Measurements from ENCODE around the gene SOX13. TPM values are rescaled to one million over a fixed set of nuclear protein-coding genes. Genes with fewer than 3 reads are reported as not detected.

SOX13 gene
- total RNA-seq, 1 experiment from 2014 or later: 35.6 TPM

DNA sequence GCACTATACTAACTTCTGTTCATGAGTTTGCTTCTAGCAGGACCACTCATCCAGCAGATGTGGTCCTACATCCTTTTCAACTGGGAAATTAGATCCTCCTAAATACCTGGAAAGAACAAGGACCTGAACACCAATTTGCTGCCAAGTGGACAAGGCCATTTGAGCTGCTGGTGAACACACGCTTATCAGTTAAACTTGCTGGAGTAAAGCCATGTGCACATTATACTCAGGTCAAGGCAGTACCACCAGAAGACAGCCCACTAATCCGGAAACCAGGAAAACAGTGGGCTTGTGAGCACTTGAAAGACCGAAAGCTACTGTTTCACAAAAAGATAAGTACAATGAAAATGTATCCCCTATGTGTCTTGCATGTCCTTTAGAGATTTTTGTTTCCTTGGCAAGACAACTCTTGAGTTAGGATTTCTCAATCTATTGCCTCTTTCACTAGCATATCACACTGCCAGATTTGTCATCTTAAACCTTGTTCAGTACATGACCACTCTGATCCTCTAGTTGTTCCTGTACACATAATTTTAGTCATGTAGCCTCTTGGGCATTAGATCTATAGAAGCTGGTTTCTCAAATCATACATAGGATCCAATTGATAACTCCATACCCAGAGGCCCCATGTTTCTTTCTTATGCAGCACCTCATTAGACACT, 97.7 kb downstream of the SOX13 start (continued):
- TF ChIP-seq TCF7L2 (IDR thresholded peaks at IDR 0.05; ENCODE audit: borderline replicate concordance, extremely low read depth, insufficient read depth, insufficient read length) (no peak), SIN3A (IDR thresholded peaks at IDR 0.05; ENCODE audit: low read depth) (no peak), POLR2A (IDR thresholded peaks at IDR 0.05; ENCODE audit: borderline replicate concordance, extremely low read depth, insufficient read depth, insufficient read length) (no peak)

DNA sequence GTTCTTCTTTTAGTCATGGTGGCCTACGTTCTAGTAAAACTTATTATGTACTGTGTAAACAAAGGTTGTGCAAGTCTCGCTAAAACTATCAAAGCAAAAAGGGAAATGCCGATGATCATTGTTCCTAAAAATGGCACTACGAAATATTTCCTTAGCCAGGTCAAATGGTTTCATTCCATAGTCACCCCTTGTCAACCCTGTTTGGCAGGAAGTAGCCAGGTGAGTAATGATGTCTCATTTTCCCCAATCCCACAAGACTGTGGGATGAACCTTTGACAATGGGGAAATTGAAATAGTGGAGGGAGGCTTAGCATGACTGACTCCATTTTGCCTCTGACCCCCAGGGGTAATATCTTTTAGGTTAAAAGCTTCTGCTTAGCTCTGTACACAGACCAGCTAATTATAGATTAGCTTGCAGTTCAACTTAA, 98.8 kb downstream of the SOX13 start:
- H3K27ac ChIP-seq (ENCODE audit: low read depth, low read length): peak overlapping the region; percentile 1; the same call in 1 of the 2 replicates
- peak overlapping the region; percentile 24 for H2AFZ ChIP-seq (ENCODE audit: low read depth, low read length, poor library complexity, severe bottlenecking)
- ATAC-seq (peak; percentile 80), DNase-seq (ENCODE audit: low read depth, low spot score) (peak; percentile 81)
- POLR2A ChIA-PET: interaction anchor here (0.6 kb wide), 1 partner anchor 40 kb away, joined by 3 read pairs; no protein-coding TSS in a partner anchor
- intact Hi-C loops (cut with micrococcal nuclease): no loop called here
- no peak overlapping the region for H3K9ac ChIP-seq (ENCODE audit: low read length)
- peaks cover 10 to 59% of the 10 kb centered on the region in 2 experiments; a peak in 3 of 4 replicates for H3K4me1 ChIP-seq (ENCODE audit: control insufficient read depth in 1 of 2, insufficient read depth in 2 of 2, low read length in 2 of 2)
- peaks cover 4 to 13% of the 10 kb centered on the region in 2 experiments; a peak in 1 of 4 replicates for H3K9me3 ChIP-seq (ENCODE audit: control insufficient read depth in 1 of 2, insufficient read depth in 1 of 2, low read depth in 1 of 2, low read length in 2 of 2)
- no peaks in the 10 kb centered on the region for H4K20me1 ChIP-seq (ENCODE audit: insufficient read depth)
- H3K36me3 ChIP-seq (ENCODE audit: control insufficient read depth in 1 of 2, insufficient read depth in 2 of 2, low read length in 2 of 2): no peaks in the 10 kb centered on the region
- BruUV-seq (replicated peaks): no TSS peak
- peak overlapping the region in 1 of 2 experiments; percentile 8; a peak in 1 of 4 replicates for H3K4me3 ChIP-seq (replicated peaks in 1 of 2; ENCODE audit: low read depth in 1 of 2, low read length in 2 of 2)
- CTCF ChIA-PET: interaction anchor here (1.3 to 3.2 kb wide), 2 partner anchors 10 to 20 kb away, joined by 4 to 15 read pairs; no protein-coding TSS in a partner anchor
- no peaks in the 10 kb centered on the region for H3K9me2 ChIP-seq (ENCODE audit: insufficient read depth)
- H3K27me3 ChIP-seq (ENCODE audit: insufficient read depth, low read length): no peaks in the 10 kb centered on the region
- RAD21 ChIA-PET (ENCODE audit: low non-redundant PET in 1 of 2, low total read pairs in 2 of 2, uncharacterized antibody in 2 of 2, unreplicated experiment in 2 of 2): no interaction called here
- peak overlapping the region; percentile 53 for H3K4me2 ChIP-seq (ENCODE audit: low read length)
- H3K79me2 ChIP-seq (ENCODE audit: insufficient read depth, low read length): no peaks in the 10 kb centered on the region
- TF ChIP-seq, protein P1, sequence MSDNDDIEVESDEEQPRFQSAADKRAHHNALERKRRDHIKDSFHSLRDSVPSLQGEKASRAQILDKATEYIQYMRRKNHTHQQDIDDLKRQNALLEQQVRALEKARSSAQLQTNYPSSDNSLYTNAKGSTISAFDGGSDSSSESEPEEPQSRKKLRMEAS (IDR thresholded peaks at IDR 0.05): peak; percentile 83
- TF ChIP-seq EGR1 (IDR thresholded peaks at IDR 0.05; ENCODE audit: low read depth): no peak; the same call in 1 of the 2 replicates
- no peak for TF ChIP-seq ZNF274 (IDR thresholded peaks at IDR 0.05; ENCODE audit: low read depth, low read length)
- TF ChIP-seq EZH2 (IDR thresholded peaks at IDR 0.05): no peak
- peak; percentile 90 for TF ChIP-seq SRF (IDR thresholded peaks at IDR 0.05; ENCODE audit: low read depth)
- TF ChIP-seq JUND (IDR thresholded peaks at IDR 0.05): peak; percentile 97
- TF ChIP-seq ELF1 (IDR thresholded peaks at IDR 0.05; ENCODE audit: borderline replicate concordance, low read depth): no peak; the same call in 1 of the 2 replicates
- TF ChIP-seq, protein P2, sequence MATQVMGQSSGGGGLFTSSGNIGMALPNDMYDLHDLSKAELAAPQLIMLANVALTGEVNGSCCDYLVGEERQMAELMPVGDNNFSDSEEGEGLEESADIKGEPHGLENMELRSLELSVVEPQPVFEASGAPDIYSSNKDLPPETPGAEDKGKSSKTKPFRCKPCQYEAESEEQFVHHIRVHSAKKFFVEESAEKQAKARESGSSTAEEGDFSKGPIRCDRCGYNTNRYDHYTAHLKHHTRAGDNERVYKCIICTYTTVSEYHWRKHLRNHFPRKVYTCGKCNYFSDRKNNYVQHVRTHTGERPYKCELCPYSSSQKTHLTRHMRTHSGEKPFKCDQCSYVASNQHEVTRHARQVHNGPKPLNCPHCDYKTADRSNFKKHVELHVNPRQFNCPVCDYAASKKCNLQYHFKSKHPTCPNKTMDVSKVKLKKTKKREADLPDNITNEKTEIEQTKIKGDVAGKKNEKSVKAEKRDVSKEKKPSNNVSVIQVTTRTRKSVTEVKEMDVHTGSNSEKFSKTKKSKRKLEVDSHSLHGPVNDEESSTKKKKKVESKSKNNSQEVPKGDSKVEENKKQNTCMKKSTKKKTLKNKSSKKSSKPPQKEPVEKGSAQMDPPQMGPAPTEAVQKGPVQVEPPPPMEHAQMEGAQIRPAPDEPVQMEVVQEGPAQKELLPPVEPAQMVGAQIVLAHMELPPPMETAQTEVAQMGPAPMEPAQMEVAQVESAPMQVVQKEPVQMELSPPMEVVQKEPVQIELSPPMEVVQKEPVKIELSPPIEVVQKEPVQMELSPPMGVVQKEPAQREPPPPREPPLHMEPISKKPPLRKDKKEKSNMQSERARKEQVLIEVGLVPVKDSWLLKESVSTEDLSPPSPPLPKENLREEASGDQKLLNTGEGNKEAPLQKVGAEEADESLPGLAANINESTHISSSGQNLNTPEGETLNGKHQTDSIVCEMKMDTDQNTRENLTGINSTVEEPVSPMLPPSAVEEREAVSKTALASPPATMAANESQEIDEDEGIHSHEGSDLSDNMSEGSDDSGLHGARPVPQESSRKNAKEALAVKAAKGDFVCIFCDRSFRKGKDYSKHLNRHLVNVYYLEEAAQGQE (IDR thresholded peaks at IDR 0.05; ENCODE audit: low read depth): no peak
- TF ChIP-seq SIN3A (IDR thresholded peaks at IDR 0.05; ENCODE audit: low read depth): peak; percentile 95
- TF ChIP-seq, protein P3, sequence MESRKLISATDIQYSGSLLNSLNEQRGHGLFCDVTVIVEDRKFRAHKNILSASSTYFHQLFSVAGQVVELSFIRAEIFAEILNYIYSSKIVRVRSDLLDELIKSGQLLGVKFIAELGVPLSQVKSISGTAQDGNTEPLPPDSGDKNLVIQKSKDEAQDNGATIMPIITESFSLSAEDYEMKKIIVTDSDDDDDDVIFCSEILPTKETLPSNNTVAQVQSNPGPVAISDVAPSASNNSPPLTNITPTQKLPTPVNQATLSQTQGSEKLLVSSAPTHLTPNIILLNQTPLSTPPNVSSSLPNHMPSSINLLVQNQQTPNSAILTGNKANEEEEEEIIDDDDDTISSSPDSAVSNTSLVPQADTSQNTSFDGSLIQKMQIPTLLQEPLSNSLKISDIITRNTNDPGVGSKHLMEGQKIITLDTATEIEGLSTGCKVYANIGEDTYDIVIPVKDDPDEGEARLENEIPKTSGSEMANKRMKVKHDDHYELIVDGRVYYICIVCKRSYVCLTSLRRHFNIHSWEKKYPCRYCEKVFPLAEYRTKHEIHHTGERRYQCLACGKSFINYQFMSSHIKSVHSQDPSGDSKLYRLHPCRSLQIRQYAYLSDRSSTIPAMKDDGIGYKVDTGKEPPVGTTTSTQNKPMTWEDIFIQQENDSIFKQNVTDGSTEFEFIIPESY (IDR thresholded peaks at IDR 0.05; ENCODE audit: extremely low read depth, insufficient replicate concordance, low read length): peak; percentile 68
- peak; percentile 72 for TF ChIP-seq POLR2AphosphoS5 (IDR thresholded peaks at IDR 0.05; ENCODE audit: low read depth, low read length)
- TF ChIP-seq FOSL1 (IDR thresholded peaks at IDR 0.05; ENCODE audit: low read depth): peak; percentile 98
- TF ChIP-seq YY1 (IDR thresholded peaks at IDR 0.05; ENCODE audit: extremely low read depth, insufficient replicate concordance, low read depth, low read length): peak; percentile 88
- TF ChIP-seq CEBPB (IDR thresholded peaks at IDR 0.05; ENCODE audit: low read depth): peak; percentile 99
- peak; percentile 99 for TF ChIP-seq SP1 (IDR thresholded peaks at IDR 0.05; ENCODE audit: low read depth)
- TF ChIP-seq, protein P4, sequence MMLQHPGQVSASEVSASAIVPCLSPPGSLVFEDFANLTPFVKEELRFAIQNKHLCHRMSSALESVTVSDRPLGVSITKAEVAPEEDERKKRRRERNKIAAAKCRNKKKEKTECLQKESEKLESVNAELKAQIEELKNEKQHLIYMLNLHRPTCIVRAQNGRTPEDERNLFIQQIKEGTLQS (IDR thresholded peaks at IDR 0.05): no peak
- no peak for TF ChIP-seq ZFX (IDR thresholded peaks at IDR 0.05)
- peak; percentile 39 for TF ChIP-seq RAD21 (IDR thresholded peaks at IDR 0.05; ENCODE audit: low read depth)
- TF ChIP-seq CBX3 (IDR thresholded peaks at IDR 0.05; ENCODE audit: low read depth): peak; percentile 97
